Endometrial microvascular endothelial cells (primary cell): ENCODE measurements around the gene ZCCHC2. TPM values are rescaled to one million over a fixed set of nuclear protein-coding genes. Genes with fewer than 3 reads are reported as not detected.

Source experiments
- in situ Hi-C: cut with HindIII; loops from 2 replicates; pipeline ENCODE4 v1.10.0; 2017; ENCODE audit warnings: low sequenced_read_pairs, low pct_unique_long_range_greater_than_20kb; ENCODE audit errors: inconsistent ontology term
- total RNA-seq: library from RNA; depleted of rRNA; stranded (reverse); fragments of >200 nt; gene quantifications from one replicate; pipeline ENCODE4 v1.2.3, GENCODE V29; 2015; ENCODE audit errors: inconsistent ontology term

Gene ZCCHC2
- total RNA-seq, 1 donor from 2014 or later = 18.7 TPM

- in situ Hi-C loops = no loop called here
Measured at GRCh38 chr18:62618735-62619134, 95.9 kb downstream of the ZCCHC2 start.

DNA sequence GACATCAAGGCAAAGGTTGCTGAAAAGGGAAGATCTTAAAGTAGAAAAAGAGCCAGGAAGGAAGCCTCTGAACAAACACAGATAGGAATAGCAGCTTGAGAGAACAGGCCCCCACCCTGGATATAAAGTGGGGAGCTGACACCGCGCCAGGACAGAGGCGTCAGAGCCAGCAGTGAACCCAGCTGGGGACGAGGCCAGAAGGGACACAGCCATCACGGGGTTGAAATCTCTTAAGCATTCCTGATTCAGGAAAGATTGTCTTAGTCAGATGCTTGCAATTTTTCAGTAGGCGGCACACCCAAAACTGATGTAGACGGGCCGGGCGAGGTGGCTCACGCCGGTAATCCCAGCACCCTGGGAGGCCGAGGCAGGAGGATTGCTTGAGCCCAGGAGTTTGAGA, 98.7 kb downstream of the ZCCHC2 start:
- in situ Hi-C loops = no loop called here

- in situ Hi-C loops = no loop called here
Measured at GRCh38 chr18:62625019-62625418, 102.2 kb downstream of the ZCCHC2 start.

Other genes with a start within 250 kb of the ZCCHC2 start
- 5.7 TPM for gene TNFRSF11A, start 197.7 kb upstream of the ZCCHC2 start, total RNA-seq
- 6.4 TPM for gene PHLPP1, start 192.5 kb downstream of the ZCCHC2 start, total RNA-seq